Epithelial cell of esophagus (primary cell): ENCODE data around the gene U2SURP.

ENCODE experiments used
- DNase-seq: peaks from one replicate; pipeline ENCODE4 v3.0.0; 2010; ENCODE audit warnings: low read depth
- H3K4me3 ChIP-seq: 2 replicates; pipeline ENCODE4 v1.5.1; 2011; ENCODE audit warnings: mild to moderate bottlenecking, low read length, control low read depth
- TF ChIP-seq, protein P1 (sequence below): IDR thresholded peaks from 2 replicates; pipeline ENCODE4 v1.5.1; 2011; ENCODE audit warnings: low read depth, mild to moderate bottlenecking, low read length, control low read depth, inconsistent platforms; ENCODE audit not compliant: insufficient read depth; ENCODE audit errors: missing control alignments

U2SURP gene

DNA sequence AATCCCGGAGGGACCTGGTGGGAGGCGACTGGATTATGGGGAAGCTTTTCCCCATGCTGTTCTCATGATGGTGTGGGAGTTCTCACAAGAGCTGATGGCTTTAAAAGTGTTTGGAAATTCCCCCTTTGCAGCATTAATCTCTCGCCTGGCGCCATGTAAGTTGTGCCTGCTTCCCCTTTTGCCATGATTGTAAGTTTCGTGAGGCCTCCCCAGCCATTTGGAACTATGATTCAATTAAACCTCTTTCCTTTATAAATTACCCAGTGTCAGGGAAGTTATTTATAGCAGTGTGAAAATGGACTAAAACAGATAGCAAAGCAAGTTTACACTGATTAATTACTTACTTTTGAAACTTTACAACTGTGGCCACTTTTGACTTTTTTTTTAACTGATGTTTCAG is 10.6 kb upstream of the U2SURP start:
- TF ChIP-seq, protein P1, sequence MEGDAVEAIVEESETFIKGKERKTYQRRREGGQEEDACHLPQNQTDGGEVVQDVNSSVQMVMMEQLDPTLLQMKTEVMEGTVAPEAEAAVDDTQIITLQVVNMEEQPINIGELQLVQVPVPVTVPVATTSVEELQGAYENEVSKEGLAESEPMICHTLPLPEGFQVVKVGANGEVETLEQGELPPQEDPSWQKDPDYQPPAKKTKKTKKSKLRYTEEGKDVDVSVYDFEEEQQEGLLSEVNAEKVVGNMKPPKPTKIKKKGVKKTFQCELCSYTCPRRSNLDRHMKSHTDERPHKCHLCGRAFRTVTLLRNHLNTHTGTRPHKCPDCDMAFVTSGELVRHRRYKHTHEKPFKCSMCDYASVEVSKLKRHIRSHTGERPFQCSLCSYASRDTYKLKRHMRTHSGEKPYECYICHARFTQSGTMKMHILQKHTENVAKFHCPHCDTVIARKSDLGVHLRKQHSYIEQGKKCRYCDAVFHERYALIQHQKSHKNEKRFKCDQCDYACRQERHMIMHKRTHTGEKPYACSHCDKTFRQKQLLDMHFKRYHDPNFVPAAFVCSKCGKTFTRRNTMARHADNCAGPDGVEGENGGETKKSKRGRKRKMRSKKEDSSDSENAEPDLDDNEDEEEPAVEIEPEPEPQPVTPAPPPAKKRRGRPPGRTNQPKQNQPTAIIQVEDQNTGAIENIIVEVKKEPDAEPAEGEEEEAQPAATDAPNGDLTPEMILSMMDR = no peak
- DNase-seq = no peak
- no peak overlapping the region for H3K4me3 ChIP-seq

DNA sequence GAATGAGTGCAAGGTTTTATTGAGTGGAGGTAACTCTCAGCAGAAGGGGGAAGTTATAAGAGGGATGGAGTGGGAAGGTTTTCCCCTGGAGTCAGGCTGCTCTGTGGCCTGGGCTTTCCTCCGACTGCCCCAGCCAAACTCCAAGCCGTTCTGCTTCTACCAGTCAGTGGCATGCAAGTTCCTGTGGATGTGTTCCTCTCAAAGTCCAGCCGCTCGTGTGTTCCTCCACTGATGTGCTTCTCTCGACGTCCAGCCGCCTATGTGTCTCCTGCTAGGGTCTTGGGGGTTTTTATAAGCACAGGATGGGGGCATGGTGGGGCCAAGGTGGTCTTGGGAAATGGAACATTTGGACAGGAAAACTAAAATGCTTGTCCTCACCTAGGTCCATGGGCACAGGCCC is 9.0 kb upstream of the U2SURP start:
- no peak for DNase-seq
- H3K4me3 ChIP-seq = no peak overlapping the region
- TF ChIP-seq, protein P1 = no peak

DNA sequence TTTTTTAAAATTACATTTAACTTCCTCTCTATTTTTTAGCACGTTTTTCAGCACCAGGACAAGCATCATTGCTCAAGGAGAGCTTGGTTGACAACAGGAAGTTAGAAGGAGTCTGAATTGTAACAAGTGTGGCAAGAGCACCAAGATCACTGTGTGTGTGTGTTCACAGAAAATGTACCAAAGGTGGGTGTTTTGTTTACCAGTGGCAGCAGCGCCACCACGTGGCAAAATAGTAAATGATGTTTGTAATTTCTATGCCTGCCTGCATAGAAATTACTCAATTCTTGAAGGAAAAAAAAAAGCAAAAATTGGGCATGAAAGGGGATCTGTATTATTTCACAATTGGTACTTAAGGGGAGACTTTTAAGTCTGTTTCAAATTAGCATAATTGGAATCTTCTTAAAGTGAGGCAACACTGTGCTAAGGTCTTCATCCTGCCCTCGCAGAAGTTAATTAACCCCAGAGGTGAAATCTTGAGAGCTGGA is 7.4 kb upstream of the U2SURP start:
- no peak overlapping the region for H3K4me3 ChIP-seq
- TF ChIP-seq, protein P1 = peak; percentile 73
- DNase-seq = peak; percentile 79

DNA sequence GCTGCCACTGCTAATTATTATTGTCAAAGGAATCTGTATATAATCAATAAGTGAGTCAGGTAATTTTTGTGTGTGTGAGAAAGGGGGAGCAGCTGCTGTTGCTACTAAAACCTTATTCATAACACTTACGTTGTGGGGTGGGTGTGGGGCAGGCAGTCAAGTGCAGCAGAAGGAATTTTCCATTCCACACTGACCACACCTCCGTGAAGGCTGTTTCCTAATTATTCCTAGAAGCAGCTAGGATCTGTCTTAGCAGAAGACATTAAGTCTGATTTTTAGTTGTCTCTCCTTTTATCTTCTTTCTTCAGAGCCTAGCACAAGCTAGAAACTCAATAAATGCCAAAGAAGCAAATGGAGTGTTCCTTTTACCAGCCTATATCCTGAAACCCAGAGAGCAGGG is 4.0 kb upstream of the U2SURP start:
- DNase-seq = no peak
- TF ChIP-seq, protein P1 = no peak
- H3K4me3 ChIP-seq = no peak overlapping the region

DNA sequence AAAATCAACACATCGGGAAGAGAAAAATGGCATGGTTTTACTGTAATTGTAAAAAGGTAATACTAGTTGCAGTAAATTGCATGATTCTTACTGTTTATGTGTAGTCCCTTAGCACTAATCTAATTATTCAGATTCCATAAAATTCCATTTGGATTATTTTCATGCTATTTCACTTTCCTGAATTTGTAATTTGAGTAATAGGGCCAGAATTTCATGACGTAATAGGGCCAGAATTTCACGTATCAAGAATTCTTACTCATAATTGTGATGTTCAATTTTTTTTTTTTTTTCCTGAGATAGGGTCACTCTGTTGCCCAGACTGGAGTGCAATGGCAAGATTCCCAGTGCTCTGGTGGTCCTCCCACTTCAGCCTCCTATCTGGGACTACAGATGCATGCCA is 2.9 kb upstream of the U2SURP start:
- DNase-seq = no peak
- no peak overlapping the region for H3K4me3 ChIP-seq
- TF ChIP-seq, protein P1 = no peak

DNA sequence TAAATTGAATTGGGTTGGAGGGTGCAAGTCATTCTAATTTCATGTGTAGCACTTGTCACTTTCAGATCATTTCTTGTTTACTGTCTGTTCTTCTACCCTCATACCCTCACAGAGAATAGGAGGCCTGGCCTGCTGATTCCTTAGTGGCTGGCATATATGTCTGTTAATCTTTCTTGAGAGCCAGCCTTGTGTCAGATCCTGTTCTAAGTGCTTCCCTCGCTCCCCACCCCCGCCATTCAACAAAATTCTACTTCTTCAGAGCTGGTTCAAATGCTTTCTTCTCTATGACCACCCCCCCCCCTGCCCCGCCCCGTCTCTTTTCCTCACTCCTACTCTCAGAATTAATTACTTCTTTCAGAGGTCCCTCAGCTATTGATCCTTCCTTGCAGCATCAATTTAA is 1.5 kb upstream of the U2SURP start:
- DNase-seq = no peak
- peak overlapping the region; percentile 93 for H3K4me3 ChIP-seq
- TF ChIP-seq, protein P1 = no peak

DNA sequence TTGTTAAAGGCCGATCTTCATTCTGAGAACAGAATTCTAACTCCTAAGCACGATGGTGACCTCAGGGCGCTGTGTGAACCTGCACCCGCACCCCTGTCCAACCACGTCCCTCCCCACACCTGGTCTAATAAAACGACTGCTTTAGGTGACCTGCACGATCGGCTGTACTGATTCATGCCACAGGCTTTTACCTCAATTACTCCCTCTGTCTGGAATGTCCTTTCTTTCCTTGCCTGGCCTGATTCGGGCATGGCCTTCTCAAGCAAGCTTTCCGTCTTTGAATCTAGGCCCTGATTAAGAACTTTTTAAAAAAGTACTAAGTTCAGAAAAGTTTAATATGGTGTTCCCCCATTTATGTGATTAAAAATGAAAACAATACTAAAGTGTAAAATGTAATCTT is 842 bp upstream of the U2SURP start:
- peak overlapping the region; percentile 93 for H3K4me3 ChIP-seq
- TF ChIP-seq, protein P1 = no peak
- peak; percentile 75 for DNase-seq
